ENCODE measurements around the gene CAVIN3. TPM values are rescaled to one million over a fixed set of nuclear protein-coding genes. Genes with fewer than 3 reads are reported as not detected.

CAVIN3 gene
- total and polyA plus RNA-seq, 2 of the 8 experiments (the other 6 are each of a cell fraction or from before 2014, with no cell fraction given) = 17.7 to 26.4 TPM

- TF ChIP-seq EGR1 (IDR thresholded peaks at IDR 0.05; ENCODE audit: borderline replicate concordance, low read depth, low read length) = no peak
Measured at GRCh38 chr11:6354651-6355485, 34.6 kb upstream of the CAVIN3 start (continued).

Data from H1 (cell line).